ENCODE measurements around the gene TAP2.

GRCh38 chr6:32843979-32844838 lies 5.7 kb upstream of the TAP2 start, which contains the start of gene PSMB8:
- TF ChIP-seq EZH2phosphoT487 (IDR thresholded peaks at IDR 0.05; ENCODE audit: borderline replicate concordance, low read depth, low read length), result no peak
- TF ChIP-seq, protein P1, sequence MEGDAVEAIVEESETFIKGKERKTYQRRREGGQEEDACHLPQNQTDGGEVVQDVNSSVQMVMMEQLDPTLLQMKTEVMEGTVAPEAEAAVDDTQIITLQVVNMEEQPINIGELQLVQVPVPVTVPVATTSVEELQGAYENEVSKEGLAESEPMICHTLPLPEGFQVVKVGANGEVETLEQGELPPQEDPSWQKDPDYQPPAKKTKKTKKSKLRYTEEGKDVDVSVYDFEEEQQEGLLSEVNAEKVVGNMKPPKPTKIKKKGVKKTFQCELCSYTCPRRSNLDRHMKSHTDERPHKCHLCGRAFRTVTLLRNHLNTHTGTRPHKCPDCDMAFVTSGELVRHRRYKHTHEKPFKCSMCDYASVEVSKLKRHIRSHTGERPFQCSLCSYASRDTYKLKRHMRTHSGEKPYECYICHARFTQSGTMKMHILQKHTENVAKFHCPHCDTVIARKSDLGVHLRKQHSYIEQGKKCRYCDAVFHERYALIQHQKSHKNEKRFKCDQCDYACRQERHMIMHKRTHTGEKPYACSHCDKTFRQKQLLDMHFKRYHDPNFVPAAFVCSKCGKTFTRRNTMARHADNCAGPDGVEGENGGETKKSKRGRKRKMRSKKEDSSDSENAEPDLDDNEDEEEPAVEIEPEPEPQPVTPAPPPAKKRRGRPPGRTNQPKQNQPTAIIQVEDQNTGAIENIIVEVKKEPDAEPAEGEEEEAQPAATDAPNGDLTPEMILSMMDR (conservative IDR thresholded peaks at IDR 0.05; ENCODE audit: low read length), result 0 out of 2 replicates have a peak, but pooled peaks have one; percentile 9
